Suprapubic skin (tissue), 4 donors: ENCODE results near the gene ZNF320. TPM values are rescaled to one million over a fixed set of nuclear protein-coding genes. Genes with fewer than 3 reads are reported as not detected.
A peak's percentile ranks its signal among the peaks of the same experiment; 100 is the strongest.
"Not testable (repeated sequence)": the region's sequence is repeated elsewhere in the genome, so short reads cannot be mapped to it uniquely, and the experiment has no call there.

Source experiments
- DNase-seq, 2 donors: peaks; one replicate each; pipeline ENCODE4 v3.0.0-alpha.2; 2019; ENCODE audit warnings: low spot score in 2 of 2
- H3K27ac ChIP-seq: fragments of 200-600 bp; sonication (generic); one replicate; pipeline ENCODE4 v1.5.1; 2019
- H3K27me3 ChIP-seq: fragments of 200-600 bp; sonication (generic); one replicate; pipeline ENCODE4 v1.5.1; 2019
- H3K36me3 ChIP-seq: fragments of 200-600 bp; sonication (generic); one replicate; pipeline ENCODE4 v1.5.1; 2019
- H3K4me1 ChIP-seq: fragments of 200-600 bp; sonication (generic); one replicate; pipeline ENCODE4 v1.5.1; 2019
- H3K4me3 ChIP-seq: fragments of 200-600 bp; sonication (generic); one replicate; pipeline ENCODE4 v1.5.1; 2019; ENCODE audit warnings: mild to moderate bottlenecking
- H3K9me3 ChIP-seq: fragments of 200-600 bp; sonication (generic); one replicate; pipeline ENCODE4 v1.5.1; 2019
- CTCF ChIP-seq, 2 donors: fragments of 200-600 bp in 1 of 2; fragments of 450-650 bp in 1 of 2; sonication (generic) in 1 of 2; IDR thresholded peaks; one replicate each; pipeline ENCODE4 v1.5.1; 2016 to 2019; ENCODE audit warnings: antibody characterized with exemption in 2 of 2, mild to moderate bottlenecking in 1 of 2, moderate library complexity in 1 of 2
- EP300 ChIP-seq: sonication (generic); formaldehyde crosslinking; IDR thresholded peaks from one replicate; pipeline ENCODE4 v1.6.1; 2017; ENCODE audit warnings: antibody characterized with exemption
- POLR2A ChIP-seq, 2 donors: fragments of 450-650 bp; IDR thresholded peaks; one replicate each; pipeline ENCODE4 v1.6.1; 2017; ENCODE audit warnings: antibody characterized with exemption in 2 of 2, mild to moderate bottlenecking in 2 of 2, moderate library complexity in 2 of 2
- POLR2AphosphoS5 ChIP-seq, 3 donors: sonication (generic); formaldehyde crosslinking; IDR thresholded peaks; one replicate each; pipeline ENCODE4 v1.6.1; 2017; ENCODE audit warnings: antibody characterized with exemption in 3 of 3
- WGBS: methylation state at CpG from one replicate; pipeline ENCODE4 v1.1.5; 2018; 5-methylcytosine and 5-hydroxymethylcytosine counted together
- total RNA-seq, 4 donors: library from RNA; depleted of rRNA; stranded (reverse); fragments of >200 nt; gene quantifications; one replicate each; pipeline ENCODE4 v1.1.0, GENCODE V29; 2016

The ZNF320 gene
- 10 to 100 TPM in 2 of 4 donors, 1 to 10 TPM in 2; 5.3 to 29.3 (median 11.3) TPM for total RNA-seq

DNA sequence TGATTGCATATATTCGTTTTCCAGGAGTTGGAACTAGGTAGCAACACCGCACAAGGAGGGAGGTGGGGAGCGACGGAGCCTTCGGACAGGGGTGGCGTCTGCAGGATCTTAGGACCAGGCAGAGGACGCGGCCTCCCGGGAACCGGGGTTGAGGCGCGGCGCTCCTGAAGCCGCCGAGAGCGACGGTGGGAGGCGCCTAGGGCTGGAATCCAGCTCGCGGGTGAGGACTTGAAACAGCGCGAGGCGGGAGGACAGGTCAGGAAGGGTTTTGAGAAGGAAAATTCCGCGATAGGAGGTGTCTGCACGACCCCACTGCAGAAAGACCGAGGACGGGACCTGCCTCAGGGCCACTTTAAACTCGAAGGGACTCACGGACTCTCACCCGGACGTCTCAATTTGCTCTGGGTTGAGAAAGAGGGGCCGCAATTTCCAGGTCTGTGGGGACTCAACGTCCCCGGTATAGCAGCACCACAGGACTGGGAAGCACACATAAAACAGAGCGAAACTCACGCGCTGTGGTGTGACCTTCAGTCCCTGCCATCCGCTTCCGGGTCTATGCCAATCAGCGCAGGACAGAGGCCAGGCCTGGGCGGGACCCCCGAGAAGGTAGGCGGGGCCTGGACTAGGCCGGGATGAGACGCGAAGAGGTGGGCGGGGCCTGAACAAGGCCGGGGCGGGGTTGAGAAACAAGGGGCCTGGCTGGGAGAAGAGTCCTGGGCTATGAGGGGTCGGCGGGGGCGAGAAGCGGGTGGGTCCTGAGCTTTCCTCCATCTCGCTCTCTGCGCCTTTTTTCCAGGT is at the start of gene ZNF320:
Gene ZNF320, minus strand, starts transcription at position 498 of the 798 bp plus-strand sequence. CDS start 7,380 bp downstream, outside the sequence.
- Histone ChIP-seq H3K4me1 (peaks cover 15% of the 10 kb centered on the region), H3K27ac (peak within 1 kb of the TSS; percentile 95), H3K9me3 (no peaks in the 10 kb centered on the region), H3K27me3 (no peaks in the 10 kb centered on the region), H3K36me3 (peaks cover 7% of the 10 kb centered on the region), H3K4me3 (peak within 1 kb of the TSS; percentile 86)
- no peak for TF ChIP-seq CTCF (IDR thresholded peaks at IDR 0.05)
- peak in 2 of 3 donors; percentile 26 to 69 for TF ChIP-seq POLR2AphosphoS5 (IDR thresholded peaks at IDR 0.05)
- TF ChIP-seq POLR2A (IDR thresholded peaks at IDR 0.05): peak in 1 of 2 donors; percentile 28
- no peak for TF ChIP-seq EP300
- DNase-seq: peak; percentile 98
- WGBS: 3% methylated on average over 45 of the region's 56 CpGs

- Histone ChIP-seq H3K27ac (no peak overlapping the region), H3K9me3 (peaks cover 41% of the 10 kb centered on the region), H3K36me3 (peaks cover 20% of the 10 kb centered on the region), H3K4me1 (peaks cover 10% of the 10 kb centered on the region), H3K27me3 (no peaks in the 10 kb centered on the region), H3K4me3 (no peak overlapping the region)
- 36% methylated on average over 35 of the region's 39 CpGs for WGBS
- TF ChIP-seq POLR2A (IDR thresholded peaks at IDR 0.05): no peak
- no peak for TF ChIP-seq CTCF (IDR thresholded peaks at IDR 0.05)
- no peak for TF ChIP-seq POLR2AphosphoS5 (IDR thresholded peaks at IDR 0.05)
- no peak for TF ChIP-seq EP300
- DNase-seq: peak in 1 of 2 donors; percentile 72
These were observed 49.2 kb upstream of the ZNF320 start for GRCh38 chr19:52946322-52947310.

DNA sequence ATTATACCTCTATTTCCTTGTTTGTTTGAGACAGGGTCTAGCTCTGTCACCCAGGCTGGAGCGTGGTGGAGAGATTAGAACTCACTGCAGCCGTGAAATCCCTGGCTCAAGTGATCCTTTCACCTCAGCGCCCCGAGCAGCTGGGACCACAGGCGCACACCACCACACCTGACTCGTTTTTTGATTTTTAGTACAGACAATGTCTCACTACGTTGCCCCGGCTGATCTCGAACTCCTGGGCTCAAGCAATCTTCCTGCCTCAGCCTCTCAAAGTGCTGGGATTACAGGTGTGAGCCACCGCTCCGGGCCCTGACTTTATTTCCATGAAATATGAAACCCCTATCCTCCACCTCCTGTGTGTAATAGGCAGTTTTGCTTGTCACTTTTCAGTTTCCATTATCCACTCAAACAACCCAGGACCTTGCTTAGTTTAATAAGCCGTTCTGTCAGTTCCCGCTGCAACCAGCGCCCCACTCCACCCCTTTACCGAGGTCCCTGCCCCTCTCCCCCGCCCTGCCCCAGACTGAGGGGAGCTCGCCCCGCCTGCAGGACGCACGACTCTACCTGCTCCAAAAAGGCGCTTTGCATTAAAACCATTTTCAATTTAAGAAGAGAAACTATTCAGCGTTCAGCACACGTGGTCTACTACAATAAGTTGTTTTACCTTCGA is 48.4 kb upstream of the ZNF320 start:
- Histone ChIP-seq H3K27ac (no peak overlapping the region), H3K27me3 (no peaks in the 10 kb centered on the region), H3K36me3 (peaks cover 11% of the 10 kb centered on the region), H3K4me3 (no peak overlapping the region), H3K9me3 (peaks cover 38% of the 10 kb centered on the region), H3K4me1 (peaks cover 18% of the 10 kb centered on the region)
- TF ChIP-seq EP300 (no peak), POLR2A (IDR thresholded peaks at IDR 0.05) (no peak), POLR2AphosphoS5 (IDR thresholded peaks at IDR 0.05) (no peak), CTCF (IDR thresholded peaks at IDR 0.05) (no peak)
- peak in 1 of 2 donors; percentile 57 for DNase-seq
- 69% methylated on average over 23 of the region's 24 CpGs for WGBS

- not testable (repeated sequence) for H3K27me3 ChIP-seq, H3K27ac ChIP-seq, H3K36me3 ChIP-seq, H3K4me3 ChIP-seq
- H3K9me3 ChIP-seq: peaks cover 29% of the 10 kb centered on the region
- H3K4me1 ChIP-seq: peaks cover 18% of the 10 kb centered on the region
- DNase-seq: peak in 1 of 2 donors; percentile 40
- WGBS: 77% methylated on average over 17 of the region's 17 CpGs
These were observed 47.5 kb upstream of the ZNF320 start for GRCh38 chr19:52944703-52945493.
